Activated CD4-positive, alpha-beta T cell treated with anti-CD3 and anti-CD28 coated beads, Interleukin-2, amount 10 ng/mL, durations not matched to agents 7 days and 5 days (primary cell): ENCODE data around the gene CEP68. TPM values are rescaled to one million over a fixed set of nuclear protein-coding genes. Genes with fewer than 3 reads are reported as not detected.
"Not testable (repeated sequence)": the region's sequence is repeated elsewhere in the genome, so short reads cannot be mapped to it uniquely, and the experiment has no call there.

Experiments
- CTCF ChIA-PET: fragments of 350-600 bp; sonication (Branson Sonifier 250); formaldehyde crosslinking; loops from one replicate; lab custom pipeline; 2021; ENCODE audit warnings: antibody characterized with exemption; lab: Charles Lee
- POLR2A ChIA-PET: fragments of 350-600 bp; sonication (Branson Sonifier 250); formaldehyde crosslinking; loops from one replicate; lab custom pipeline; 2021; ENCODE audit warnings: antibody characterized with exemption; lab: Charles Lee
- DNase-seq: peaks from one replicate; pipeline ENCODE4 v3.0.0-alpha.2; 2020
- H3K27ac Mint-ChIP-seq: one replicate; pipeline ENCODE4 v1.8.0; 2021; ENCODE audit warnings: mild to moderate bottlenecking, moderate library complexity, mixed read lengths
- H3K27me3 Mint-ChIP-seq: one replicate; pipeline ENCODE4 v1.8.0; 2021; ENCODE audit warnings: mixed read lengths
- H3K36me3 Mint-ChIP-seq: one replicate; pipeline ENCODE4 v1.8.0; 2021; ENCODE audit warnings: low read depth, mixed read lengths
- H3K4me1 Mint-ChIP-seq: one replicate; pipeline ENCODE4 v1.8.0; 2021; ENCODE audit warnings: mixed read lengths
- H3K4me3 Mint-ChIP-seq: one replicate; pipeline ENCODE4 v1.8.0; 2021; ENCODE audit warnings: mild to moderate bottlenecking, moderate library complexity, mixed read lengths
- H3K9me3 Mint-ChIP-seq: one replicate; pipeline ENCODE4 v1.8.0; 2021; ENCODE audit warnings: mixed read lengths
- total RNA-seq, 2 experiments: library from RNA; stranded (reverse); gene quantifications; one replicate each; pipeline ENCODE4 v1.2.3, GENCODE V29; 2021

The CEP68 gene
- total RNA-seq, 2 experiments from 2014 or later, result 9.0 to 9.2 TPM

DNA sequence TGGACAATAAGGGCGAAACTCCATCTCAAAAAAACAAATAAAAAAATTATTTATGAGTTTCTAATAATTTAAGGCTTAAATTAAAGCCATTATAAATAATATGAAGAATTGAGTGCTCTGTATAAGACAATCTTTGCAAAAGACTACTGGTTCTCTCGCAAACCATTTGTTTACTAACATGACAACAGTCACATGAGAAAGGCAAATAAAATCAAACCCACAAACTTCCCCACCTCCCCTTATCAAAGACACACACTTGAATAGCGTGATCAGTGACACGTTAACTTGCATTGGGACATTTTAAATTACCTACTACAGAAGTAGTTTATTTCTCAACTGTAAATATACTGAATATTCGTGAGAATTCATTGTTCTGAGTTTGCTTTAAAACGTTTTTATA is 52.6 kb downstream of the CEP68 start:
- no peaks in the 10 kb centered on the region for H3K9me3 Mint-ChIP-seq
- peaks cover 7% of the 10 kb centered on the region for H3K4me1 Mint-ChIP-seq
- DNase-seq, result no peak
- H3K27ac Mint-ChIP-seq, result no peak overlapping the region
- no peaks in the 10 kb centered on the region for H3K27me3 Mint-ChIP-seq
- peaks cover 20% of the 10 kb centered on the region for H3K36me3 Mint-ChIP-seq
- CTCF ChIA-PET, result interaction anchor here (1.6 kb wide), 1 partner anchor 17 kb away, joined by 3 read pairs; no protein-coding TSS in a partner anchor
- POLR2A ChIA-PET, result no interaction called here
- H3K4me3 Mint-ChIP-seq, result no peak overlapping the region

DNA sequence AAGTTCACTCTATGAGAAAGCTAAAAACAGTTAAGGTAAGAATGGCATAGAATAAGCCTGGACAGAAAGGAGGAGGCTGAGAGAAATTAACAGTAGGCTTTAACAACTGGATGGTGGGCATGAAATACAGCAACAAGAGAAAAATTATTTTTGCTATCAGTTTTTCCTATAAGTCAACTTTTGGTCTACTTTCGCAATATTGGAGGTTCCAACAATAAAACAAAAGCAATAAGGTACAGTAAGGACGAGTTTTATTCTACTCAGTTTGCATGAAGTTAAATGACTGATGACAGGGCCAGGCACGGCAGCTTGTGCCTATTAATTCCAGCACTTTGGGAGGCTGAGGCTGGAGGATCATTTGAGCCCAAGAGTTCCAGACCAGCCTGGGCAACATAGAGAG is 56.4 kb downstream of the CEP68 start:
- DNase-seq, result no peak
- ChIA-PET CTCF (interaction anchor here (0.8 to 1.8 kb wide), 4 partner anchors 9 to 17 kb away, joined by 3 to 8 read pairs (median 3); partner anchors contain the start of gene RAB1A), POLR2A (no interaction called here)
- Mint-ChIP-seq H3K27ac (no peak overlapping the region), H3K36me3 (peaks cover 20% of the 10 kb centered on the region), H3K4me3 (no peak overlapping the region), H3K9me3 (no peaks in the 10 kb centered on the region), H3K27me3 (no peaks in the 10 kb centered on the region), H3K4me1 (peaks cover 19% of the 10 kb centered on the region)

DNA sequence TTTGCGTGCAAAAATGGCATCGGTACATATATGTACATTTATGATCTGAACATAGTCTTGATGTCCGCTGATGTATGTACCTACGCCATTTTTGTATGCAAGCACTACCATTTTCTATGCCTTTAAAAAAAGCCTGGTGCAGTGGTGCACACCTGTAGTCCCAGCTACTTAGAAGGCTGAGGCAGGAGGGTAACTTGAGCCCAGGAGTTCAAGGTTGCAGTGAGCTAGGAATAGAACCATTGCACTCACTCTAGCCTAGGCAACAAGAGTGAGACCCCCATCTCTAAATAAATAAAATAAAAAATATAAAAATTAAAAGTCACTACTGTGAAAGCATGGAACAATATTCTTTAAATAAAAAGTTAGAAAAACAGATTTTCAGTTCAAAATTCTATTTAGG is 57.0 kb downstream of the CEP68 start:
- ChIA-PET CTCF (interaction anchor here (0.6 to 1.8 kb wide), 5 partner anchors 9 to 471 kb away, joined by 3 to 8 read pairs (median 3); partner anchors contain the start of gene RAB1A), POLR2A (no interaction called here)
- DNase-seq, result no peak
- Mint-ChIP-seq H3K9me3 (no peaks in the 10 kb centered on the region), H3K4me1 (peaks cover 23% of the 10 kb centered on the region), H3K27ac (no peak overlapping the region), H3K27me3 (no peaks in the 10 kb centered on the region), H3K4me3 (no peak overlapping the region), H3K36me3 (peaks cover 20% of the 10 kb centered on the region)

DNA sequence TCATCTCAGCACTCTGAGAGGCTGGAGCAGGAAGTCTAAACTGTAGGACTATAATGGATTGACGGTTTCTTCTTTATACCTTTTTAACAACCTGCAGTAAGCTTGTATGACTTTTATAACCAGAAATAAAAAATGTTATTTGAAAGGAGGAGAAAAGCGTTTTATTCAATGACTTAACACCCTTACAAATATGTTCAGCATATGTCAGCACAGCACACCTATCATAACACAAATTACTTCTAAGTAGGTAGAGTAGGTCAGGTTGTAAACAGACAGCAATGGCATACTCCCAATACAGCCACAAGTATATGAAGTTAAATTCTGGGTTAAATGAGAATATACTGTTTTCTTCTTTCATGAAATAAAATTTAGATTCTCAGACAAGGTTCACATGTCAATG is 57.6 kb downstream of the CEP68 start:
- DNase-seq, result no peak
- Mint-ChIP-seq H3K9me3 (no peaks in the 10 kb centered on the region), H3K36me3 (peaks cover 18% of the 10 kb centered on the region), H3K27me3 (no peaks in the 10 kb centered on the region), H3K27ac (no peak overlapping the region), H3K4me3 (no peak overlapping the region), H3K4me1 (peaks cover 23% of the 10 kb centered on the region)
- ChIA-PET POLR2A (no interaction called here), CTCF (interaction anchor here (0.6 to 1.8 kb wide), 4 partner anchors 10 to 471 kb away, joined by 3 to 8 read pairs (median 4); partner anchors contain the start of gene RAB1A)

DNA sequence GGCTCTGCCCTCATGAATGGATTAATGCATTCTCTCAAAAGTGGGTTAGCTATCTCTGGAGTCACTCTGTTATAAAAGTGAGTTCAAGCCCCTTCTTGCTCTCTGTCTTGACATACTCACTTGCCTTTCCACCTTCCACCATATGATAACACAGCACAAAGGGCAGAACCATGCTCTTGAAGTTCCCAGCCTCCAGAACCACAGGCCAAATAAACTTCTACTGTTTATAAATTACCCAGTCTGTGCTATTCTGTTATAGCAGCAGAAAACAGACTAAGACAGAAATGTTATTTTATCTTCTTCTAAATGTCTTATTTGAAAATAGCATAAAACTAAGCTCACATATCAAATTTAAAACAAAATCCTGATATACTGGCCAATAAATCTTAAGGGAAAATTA is 58.7 kb downstream of the CEP68 start:
- no peaks in the 10 kb centered on the region for H3K9me3 Mint-ChIP-seq
- no peak overlapping the region for H3K4me3 Mint-ChIP-seq
- CTCF ChIA-PET, result interaction anchor here (0.9 to 1.4 kb wide), 2 partner anchors 13 to 15 kb away, joined by 3 to 4 read pairs; partner anchors contain the start of gene RAB1A
- no peak for DNase-seq
- POLR2A ChIA-PET, result no interaction called here
- peaks cover 15% of the 10 kb centered on the region for H3K36me3 Mint-ChIP-seq
- H3K27ac Mint-ChIP-seq, result no peak overlapping the region
- H3K4me1 Mint-ChIP-seq, result peaks cover 23% of the 10 kb centered on the region
- H3K27me3 Mint-ChIP-seq, result no peaks in the 10 kb centered on the region

DNA sequence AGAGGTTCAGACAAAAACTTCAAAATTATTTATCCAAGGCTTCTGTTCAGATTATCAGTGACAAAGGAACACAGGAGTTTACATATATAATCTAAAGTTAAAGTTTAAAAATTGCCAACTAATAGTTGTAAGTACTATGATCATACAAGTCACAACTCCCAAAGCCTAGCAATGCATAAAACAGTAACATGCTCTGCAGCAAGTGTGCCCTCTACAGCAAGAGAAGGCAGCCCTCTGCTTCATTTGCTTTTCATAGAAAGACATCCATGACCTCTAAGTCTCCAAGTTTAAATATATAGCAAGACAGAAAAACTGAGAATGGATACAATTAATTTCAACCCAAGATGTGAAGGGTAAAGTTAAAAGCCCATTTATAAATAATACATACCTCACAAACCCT is 60.4 kb downstream of the CEP68 start:
- ChIA-PET POLR2A (no interaction called here), CTCF (interaction anchor here (0.7 kb wide), 1 partner anchor 201 kb away, joined by 4 read pairs; no protein-coding TSS in a partner anchor)
- H3K27ac Mint-ChIP-seq, result no peak overlapping the region
- H3K27me3 Mint-ChIP-seq, result no peaks in the 10 kb centered on the region
- no peaks in the 10 kb centered on the region for H3K9me3 Mint-ChIP-seq
- peaks cover 33% of the 10 kb centered on the region for H3K4me1 Mint-ChIP-seq
- no peak for DNase-seq
- H3K4me3 Mint-ChIP-seq, result no peak overlapping the region
- H3K36me3 Mint-ChIP-seq, result peaks cover 15% of the 10 kb centered on the region

DNA sequence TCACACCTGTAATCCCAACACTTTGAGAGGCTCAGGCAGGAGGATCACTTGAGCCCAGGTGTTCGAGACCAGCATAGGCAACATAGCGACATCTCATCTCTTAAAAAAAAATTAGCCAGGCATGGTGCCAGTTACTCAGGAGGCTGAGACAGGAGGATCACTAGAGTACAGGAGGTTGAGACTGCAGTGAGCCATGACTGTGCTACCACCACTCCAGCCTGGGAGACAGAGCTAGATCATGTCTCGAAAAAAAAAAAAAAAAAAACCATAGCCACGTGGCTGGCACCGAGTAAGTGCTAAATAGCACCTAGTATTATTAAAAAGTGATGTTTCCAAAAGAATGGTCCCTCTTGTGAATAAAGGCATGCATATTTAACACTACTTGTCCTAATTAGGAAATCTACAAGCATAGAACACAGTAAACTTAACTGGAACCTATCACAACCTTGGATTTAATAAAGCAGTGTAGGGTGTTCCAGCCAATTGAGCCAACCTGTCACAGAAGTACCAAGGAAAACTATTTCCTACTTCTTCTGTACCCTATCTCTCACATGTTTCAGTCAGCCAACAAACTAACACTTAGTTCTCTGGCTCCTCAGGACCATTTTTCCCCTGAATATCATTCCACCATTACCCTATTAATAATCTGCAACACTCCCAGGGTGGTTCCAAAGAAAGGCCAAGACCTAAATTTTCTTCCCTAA is 64.9 kb downstream of the CEP68 start:
- no peak overlapping the region for H3K27ac Mint-ChIP-seq
- no peak overlapping the region for H3K4me3 Mint-ChIP-seq

DNA sequence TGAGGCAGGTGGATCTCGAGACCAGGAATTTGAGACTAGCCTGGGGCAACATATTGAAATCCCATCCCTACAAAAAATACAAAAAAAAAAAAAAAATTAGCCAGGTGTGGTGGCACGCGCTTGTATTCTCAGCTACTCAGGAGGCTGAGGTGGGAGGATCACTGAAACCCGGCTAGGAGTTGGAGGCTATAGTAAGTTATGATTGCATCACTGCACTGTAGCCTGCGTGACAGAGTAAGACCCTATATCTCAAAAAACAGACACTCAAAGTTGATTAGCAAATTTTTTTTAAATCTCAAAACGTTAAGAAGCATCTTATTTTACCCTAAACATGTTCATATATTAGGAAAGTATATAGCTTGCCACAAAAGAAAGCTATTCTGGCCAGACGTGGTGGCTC is 66.1 kb downstream of the CEP68 start:
- no peak overlapping the region for H3K27ac Mint-ChIP-seq

More for the DNA sequence above, 64.9 kb downstream of the CEP68 start:
- no peaks in the 10 kb centered on the region for H3K9me3 Mint-ChIP-seq
- peaks cover 9% of the 10 kb centered on the region for H3K36me3 Mint-ChIP-seq
- no peaks in the 10 kb centered on the region for H3K27me3 Mint-ChIP-seq
- POLR2A ChIA-PET, result no interaction called here
- CTCF ChIA-PET, result interaction anchor here (0.6 to 1.9 kb wide), 3 partner anchors 9 to 582 kb away, joined by 4 to 12 read pairs (median 4); partner anchors contain the start of gene RAB1A
- peaks cover 39% of the 10 kb centered on the region for H3K4me1 Mint-ChIP-seq
- DNase-seq, result no peak

DNA sequence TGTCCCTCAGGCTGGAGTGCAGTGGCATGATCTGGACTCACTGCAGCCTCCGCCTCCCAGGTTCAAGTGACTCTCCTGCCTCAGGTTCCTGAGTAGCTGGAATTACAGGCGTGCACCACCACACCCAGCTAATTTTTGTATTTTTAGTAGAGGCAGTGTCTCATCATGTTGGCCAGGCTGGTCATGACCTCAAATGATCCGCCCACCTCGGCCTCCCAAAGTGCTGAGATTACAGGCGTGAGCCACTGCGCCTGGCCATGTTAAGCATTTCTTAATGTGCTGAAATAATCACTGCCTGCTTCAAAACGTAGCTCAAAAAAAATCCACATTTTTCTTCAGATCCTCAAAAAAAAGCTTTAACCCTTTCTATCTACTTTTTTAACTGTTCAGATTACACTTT is 69.2 kb downstream of the CEP68 start:
- H3K4me3 Mint-ChIP-seq, H3K36me3 Mint-ChIP-seq, POLR2A ChIA-PET, H3K27ac Mint-ChIP-seq, H3K9me3 Mint-ChIP-seq, H3K27me3 Mint-ChIP-seq, DNase-seq: not testable (repeated sequence)
- CTCF ChIA-PET, result interaction anchor here (0.6 to 1.2 kb wide), 4 partner anchors 16 to 127 kb away, joined by 3 to 7 read pairs (median 4); no protein-coding TSS in a partner anchor
- peaks cover 45% of the 10 kb centered on the region for H3K4me1 Mint-ChIP-seq

More for the DNA sequence above, 66.1 kb downstream of the CEP68 start:
- H3K27me3 Mint-ChIP-seq, result no peaks in the 10 kb centered on the region
- H3K9me3 Mint-ChIP-seq, result no peaks in the 10 kb centered on the region
- peaks cover 42% of the 10 kb centered on the region for H3K4me1 Mint-ChIP-seq
- H3K4me3 Mint-ChIP-seq, result no peak overlapping the region
- DNase-seq, result no peak
- CTCF ChIA-PET, result interaction anchor here (1.1 kb wide), 2 partner anchors 9 to 204 kb away, joined by 3 to 4 read pairs; no protein-coding TSS in a partner anchor
- H3K36me3 Mint-ChIP-seq, result peaks cover 12% of the 10 kb centered on the region
- POLR2A ChIA-PET, result no interaction called here

DNA sequence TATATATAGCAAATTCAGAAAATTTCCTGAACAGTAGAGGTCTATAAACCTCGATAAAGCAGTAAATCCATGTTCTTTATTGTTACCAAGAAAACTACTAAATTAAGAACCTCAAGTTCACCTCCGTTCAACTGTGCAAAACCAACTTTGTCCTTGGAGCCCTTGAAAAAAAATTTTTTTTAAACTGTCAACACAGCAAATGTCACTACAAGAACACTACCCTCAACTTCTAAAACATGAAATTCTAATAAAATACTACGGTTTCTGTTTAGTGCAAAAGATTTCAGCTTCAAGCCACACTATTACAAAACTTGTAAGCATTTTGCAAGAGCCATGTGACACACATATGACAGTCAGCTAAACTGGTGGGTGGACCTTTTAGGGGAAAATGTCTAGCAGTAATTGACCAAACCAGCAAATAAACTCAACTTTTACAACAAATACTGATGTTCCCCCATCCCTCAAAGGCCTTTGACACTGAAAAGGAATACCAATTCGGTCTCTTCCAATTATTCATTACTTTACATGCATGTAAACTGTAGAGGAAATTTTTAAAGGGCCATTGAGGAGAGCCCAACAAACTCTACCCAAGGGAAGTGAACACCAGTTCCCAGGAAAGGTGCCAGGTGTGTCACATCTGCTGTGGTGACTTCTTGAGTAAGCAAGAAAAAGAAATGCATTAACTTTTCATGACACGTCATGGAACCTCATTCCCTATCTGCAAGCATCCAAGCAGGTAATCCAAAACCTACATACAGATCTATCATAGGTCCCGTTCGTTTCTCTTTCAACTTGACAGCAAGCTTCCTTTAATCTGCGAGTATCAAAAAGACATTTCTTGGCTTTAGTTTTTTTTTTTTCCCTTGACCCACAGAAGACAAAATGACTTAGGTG is 72.3 kb downstream of the CEP68 start:
- ChIA-PET POLR2A (interaction anchor here (0.6 to 1.1 kb wide), 2 partner anchors 22 to 57 kb away, joined by 3 to 4 read pairs; no protein-coding TSS in a partner anchor), CTCF (interaction anchor here (0.6 to 3.2 kb wide), 6 partner anchors 9 to 134 kb away, joined by 3 to 17 read pairs (median 6); no protein-coding TSS in a partner anchor)
- DNase-seq, result no peak

DNA sequence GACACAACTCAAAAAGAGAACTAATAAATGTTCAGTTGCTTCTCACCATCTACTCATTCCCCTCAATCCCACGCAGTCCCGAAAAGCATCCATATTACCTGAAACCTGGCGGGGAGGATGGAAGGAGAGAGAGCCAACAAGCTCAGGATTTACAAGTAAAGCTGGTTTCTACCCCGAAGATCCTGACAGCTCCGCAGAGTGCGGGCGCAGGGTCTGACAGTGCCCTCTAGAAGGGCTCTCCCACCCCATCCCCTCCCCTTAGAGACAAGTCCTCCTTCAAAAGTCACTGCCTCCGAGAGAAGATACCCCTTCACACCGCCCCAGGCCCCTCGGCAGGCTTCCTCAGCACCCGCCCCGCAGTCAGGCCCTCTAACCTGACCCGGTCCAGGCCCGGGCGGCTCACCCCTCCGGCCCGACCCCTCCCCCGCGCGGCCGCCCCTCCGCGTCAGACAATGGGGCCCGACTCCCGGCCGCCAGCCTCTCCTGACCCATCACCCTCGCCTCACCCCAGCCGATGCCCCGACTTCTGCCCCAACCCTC is 73.1 kb downstream of the CEP68 start:
- peak overlapping the region; percentile 98 for H3K27ac Mint-ChIP-seq
- CTCF ChIA-PET, result interaction anchor here (0.6 to 3.2 kb wide), 13 partner anchors 8 to 332 kb away, joined by 3 to 17 read pairs (median 4); no protein-coding TSS in a partner anchor
- peak; percentile 36 for DNase-seq
- peaks cover 2% of the 10 kb centered on the region for H3K27me3 Mint-ChIP-seq
- peaks cover 6% of the 10 kb centered on the region for H3K36me3 Mint-ChIP-seq
- POLR2A ChIA-PET, result interaction anchor here (0.6 to 1.3 kb wide), 4 partner anchors 10 to 98 kb away, joined by 3 to 8 read pairs (median 4); partner anchors contain the start of gene ACTR2
- H3K9me3 Mint-ChIP-seq, result no peaks in the 10 kb centered on the region
- peak overlapping the region; percentile 96 for H3K4me3 Mint-ChIP-seq
- H3K4me1 Mint-ChIP-seq, result peaks cover 39% of the 10 kb centered on the region

More for the DNA sequence above, 72.3 kb downstream of the CEP68 start:
- Mint-ChIP-seq H3K9me3 (no peaks in the 10 kb centered on the region), H3K27me3 (peaks cover 2% of the 10 kb centered on the region), H3K27ac (peak overlapping the region; percentile 98), H3K4me3 (peak overlapping the region; percentile 96), H3K4me1 (peaks cover 40% of the 10 kb centered on the region), H3K36me3 (peaks cover 6% of the 10 kb centered on the region)
